GM12864 (cell line): ENCODE measurements around the gene ARRB2.

Experiments
- DNase-seq: peaks from one replicate; pipeline ENCODE4 v3.0.0-alpha.2; 2011; ENCODE audit warnings: low read depth
- H3K4me3 ChIP-seq: 2 replicates; pipeline ENCODE4 v1.5.1; 2011; ENCODE audit warnings: mild to moderate bottlenecking, low read depth, low read length, control low read depth
- TF ChIP-seq, protein P1 (sequence below): IDR thresholded peaks from 2 replicates; pipeline ENCODE4 v1.5.1; 2011; ENCODE audit warnings: low read depth, mild to moderate bottlenecking, moderate library complexity, low read length, control low read depth, inconsistent platforms; ENCODE audit errors: missing control alignments

ARRB2 gene

DNA sequence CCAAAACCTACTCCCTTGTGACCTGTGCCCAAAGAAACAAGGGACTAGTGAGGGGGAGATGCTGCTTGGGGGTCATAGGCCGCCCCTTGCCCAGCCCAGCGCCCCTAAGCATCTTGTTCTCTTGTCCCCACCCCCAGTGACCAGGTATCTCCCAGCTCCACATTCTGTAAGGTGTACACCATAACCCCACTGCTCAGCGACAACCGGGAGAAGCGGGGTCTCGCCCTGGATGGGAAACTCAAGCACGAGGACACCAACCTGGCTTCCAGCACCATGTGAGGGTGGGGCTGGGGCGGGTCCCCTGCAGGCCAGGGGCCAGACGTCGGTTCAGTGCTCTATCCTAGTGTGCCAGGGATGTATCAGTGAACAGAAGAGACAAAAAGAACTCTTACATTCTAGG, 8.7 kb downstream of the ARRB2 start:
- no peak for DNase-seq
- H3K4me3 ChIP-seq = no peak overlapping the region
- TF ChIP-seq, protein P1, sequence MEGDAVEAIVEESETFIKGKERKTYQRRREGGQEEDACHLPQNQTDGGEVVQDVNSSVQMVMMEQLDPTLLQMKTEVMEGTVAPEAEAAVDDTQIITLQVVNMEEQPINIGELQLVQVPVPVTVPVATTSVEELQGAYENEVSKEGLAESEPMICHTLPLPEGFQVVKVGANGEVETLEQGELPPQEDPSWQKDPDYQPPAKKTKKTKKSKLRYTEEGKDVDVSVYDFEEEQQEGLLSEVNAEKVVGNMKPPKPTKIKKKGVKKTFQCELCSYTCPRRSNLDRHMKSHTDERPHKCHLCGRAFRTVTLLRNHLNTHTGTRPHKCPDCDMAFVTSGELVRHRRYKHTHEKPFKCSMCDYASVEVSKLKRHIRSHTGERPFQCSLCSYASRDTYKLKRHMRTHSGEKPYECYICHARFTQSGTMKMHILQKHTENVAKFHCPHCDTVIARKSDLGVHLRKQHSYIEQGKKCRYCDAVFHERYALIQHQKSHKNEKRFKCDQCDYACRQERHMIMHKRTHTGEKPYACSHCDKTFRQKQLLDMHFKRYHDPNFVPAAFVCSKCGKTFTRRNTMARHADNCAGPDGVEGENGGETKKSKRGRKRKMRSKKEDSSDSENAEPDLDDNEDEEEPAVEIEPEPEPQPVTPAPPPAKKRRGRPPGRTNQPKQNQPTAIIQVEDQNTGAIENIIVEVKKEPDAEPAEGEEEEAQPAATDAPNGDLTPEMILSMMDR = no peak

- H3K4me3 ChIP-seq = no peak overlapping the region
- TF ChIP-seq, protein P1 = no peak
- no peak for DNase-seq
These were observed 9.3 kb downstream of the ARRB2 start for GRCh38 chr17:4719684-4720221.

DNA sequence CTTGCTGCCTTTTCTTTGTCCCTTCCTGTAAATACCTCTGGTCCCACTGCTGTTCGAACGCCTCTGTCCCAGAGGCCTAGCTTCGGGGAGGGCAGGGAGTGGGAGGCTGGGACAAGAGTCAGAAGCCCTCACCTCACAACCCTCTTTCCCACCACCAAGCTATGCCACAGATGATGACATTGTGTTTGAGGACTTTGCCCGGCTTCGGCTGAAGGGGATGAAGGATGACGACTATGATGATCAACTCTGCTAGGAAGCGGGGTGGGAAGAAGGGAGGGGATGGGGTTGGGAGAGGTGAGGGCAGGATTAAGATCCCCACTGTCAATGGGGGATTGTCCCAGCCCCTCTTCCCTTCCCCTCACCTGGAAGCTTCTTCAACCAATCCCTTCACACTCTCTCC, 10.4 kb downstream of the ARRB2 start:
- TF ChIP-seq, protein P1 = no peak
- no peak overlapping the region for H3K4me3 ChIP-seq
- DNase-seq = no peak

DNA sequence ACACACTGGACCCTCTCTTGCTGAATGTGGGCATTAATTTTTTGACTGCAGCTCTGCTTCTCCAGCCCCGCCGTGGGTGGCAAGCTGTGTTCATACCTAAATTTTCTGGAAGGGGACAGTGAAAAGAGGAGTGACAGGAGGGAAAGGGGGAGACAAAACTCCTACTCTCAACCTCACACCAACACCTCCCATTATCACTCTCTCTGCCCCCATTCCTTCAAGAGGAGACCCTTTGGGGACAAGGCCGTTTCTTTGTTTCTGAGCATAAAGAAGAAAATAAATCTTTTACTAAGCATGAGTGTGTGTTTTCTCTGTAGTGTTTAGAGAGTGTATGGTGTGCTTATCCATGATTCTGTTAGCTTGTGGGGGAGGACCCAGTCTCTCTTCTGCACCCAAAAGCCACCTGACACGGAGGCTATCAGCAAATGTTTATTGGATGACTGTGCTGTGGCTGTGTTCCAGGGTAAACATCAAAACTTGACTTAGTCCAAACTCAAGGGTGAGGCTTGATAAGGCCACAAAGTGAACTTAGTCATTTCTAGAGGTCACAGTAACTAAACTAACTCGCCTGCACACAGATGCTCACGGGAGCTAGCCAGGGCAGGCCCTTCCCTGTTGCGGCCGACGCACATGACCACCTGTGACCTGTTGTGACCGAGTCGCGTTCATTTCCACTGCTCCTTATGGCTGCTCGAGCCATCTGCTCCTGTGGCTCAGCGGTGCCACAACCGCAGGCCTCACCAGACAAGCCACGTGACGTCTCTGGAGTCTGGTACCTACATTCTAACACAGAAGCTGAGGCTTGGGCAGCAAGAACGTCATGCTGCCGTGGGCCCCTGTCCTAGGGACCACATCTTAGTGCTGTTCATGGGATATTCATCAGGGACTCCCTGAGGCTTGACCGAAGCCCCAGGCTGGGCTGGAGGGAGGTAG, 11.0 kb downstream of the ARRB2 start:
- no peak overlapping the region for H3K4me3 ChIP-seq
- no peak for DNase-seq
- TF ChIP-seq, protein P1 = no peak

DNA sequence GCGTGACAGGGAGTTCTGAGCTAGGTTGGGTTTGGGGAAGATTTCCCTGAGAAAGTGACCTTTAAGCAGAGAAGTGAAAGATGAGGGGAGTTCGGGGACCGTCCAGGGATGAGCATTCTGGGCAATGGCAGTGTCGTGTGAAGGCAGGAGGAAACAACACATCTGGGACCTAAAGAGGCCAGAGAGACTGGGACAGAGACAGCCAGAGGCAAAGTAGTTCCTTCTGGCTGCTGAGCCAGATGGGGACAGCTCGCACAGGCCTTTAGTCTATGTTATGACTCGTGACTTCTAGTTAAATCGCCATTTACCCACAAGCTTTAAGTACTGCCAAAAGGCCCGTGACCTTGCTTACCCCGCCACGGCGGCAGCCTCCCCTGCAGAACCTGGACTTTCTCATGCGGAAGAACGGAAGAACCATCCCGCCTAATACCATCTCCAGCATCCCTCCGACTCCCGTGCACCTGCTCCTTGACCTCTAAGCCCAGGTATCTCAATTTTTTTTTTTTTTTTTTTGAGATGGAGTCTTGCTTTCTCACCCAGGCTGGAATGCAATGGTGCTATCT, 12.3 kb downstream of the ARRB2 start:
- TF ChIP-seq, protein P1 = no peak
- no peak for DNase-seq
- H3K4me3 ChIP-seq = no peak overlapping the region

DNA sequence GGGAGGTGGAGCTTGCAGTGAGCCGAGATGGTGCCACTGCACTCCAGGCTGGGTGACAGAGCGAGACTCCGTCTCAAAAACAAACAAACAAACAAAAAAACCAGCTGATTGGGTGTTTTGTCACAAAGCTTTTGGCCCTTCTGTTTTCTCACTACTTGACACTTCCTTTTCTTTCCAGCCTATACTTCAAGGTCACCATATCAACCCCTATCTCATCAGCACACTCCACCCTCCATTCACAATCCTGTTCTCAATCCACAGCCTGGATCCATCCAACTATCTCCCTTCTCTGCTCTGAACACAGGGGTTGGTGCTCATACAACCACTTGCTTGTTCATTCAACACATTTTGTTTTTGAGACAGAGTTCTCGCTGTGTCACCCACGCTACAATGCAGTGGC, 14.2 kb downstream of the ARRB2 start:
- DNase-seq = no peak
- no peak overlapping the region for H3K4me3 ChIP-seq
- TF ChIP-seq, protein P1 = no peak
